ENCODE measurements around the gene SLC25A21. TPM values are rescaled to one million over a fixed set of nuclear protein-coding genes. Genes with fewer than 3 reads are reported as not detected.
A peak's percentile ranks its signal among the peaks of the same experiment; 100 is the strongest.

The SLC25A21 gene
- total and polyA plus RNA-seq, 2 of the 13 experiments (the other 11 are each of a cell fraction or from before 2014, with no cell fraction given), result 1.9 to 2.9 TPM

GRCh38 chr14:37172024-37172869, at the start of gene SLC25A21 (continued):
- TF ChIP-seq SNAPC4 (CRISPR knock-in tag; IDR thresholded peaks at IDR 0.05), result peak; percentile 98
- TF ChIP-seq ZNF121 (CRISPR knock-in tag; IDR thresholded peaks at IDR 0.05), result peak; percentile 53; the same call in 1 of the 2 replicates
- peak; percentile 97; the same call in 1 of the 2 replicates for TF ChIP-seq ZNF446 (CRISPR knock-in tag; IDR thresholded peaks at IDR 0.05)
- peak; percentile 93; the same call in 1 of the 2 replicates for TF ChIP-seq THAP7 (CRISPR knock-in tag; IDR thresholded peaks at IDR 0.05)
- peak; percentile 76; the same call in 1 of the 2 replicates for TF ChIP-seq STAT5B (CRISPR knock-in tag; IDR thresholded peaks at IDR 0.05)
- peak; percentile 96 for TF ChIP-seq BATF2 (CRISPR knock-in tag; IDR thresholded peaks at IDR 0.05)
- no peak for TF ChIP-seq NFE2 (CRISPR knock-in tag; IDR thresholded peaks at IDR 0.05)
- peak; percentile 31 for TF ChIP-seq ZNF496 (CRISPR knock-in tag; IDR thresholded peaks at IDR 0.05; ENCODE audit: insufficient replicate concordance)
- TF ChIP-seq SRF (IDR thresholded peaks at IDR 0.05; ENCODE audit: low read depth, low read length), result peak; percentile 87
- peak; percentile 97 for TF ChIP-seq ZNF251 (CRISPR knock-in tag; IDR thresholded peaks at IDR 0.05)
- peak; percentile 86 for TF ChIP-seq TAF15 (IDR thresholded peaks at IDR 0.05; ENCODE audit: low read depth, low read length, poor library complexity, severe bottlenecking)
- peak; percentile 90 for TF ChIP-seq CC2D1A (CRISPR knock-in tag; IDR thresholded peaks at IDR 0.05)
- no peak for TF ChIP-seq KAT2B (IDR thresholded peaks at IDR 0.05; ENCODE audit: borderline replicate concordance, low read depth, low read length)
- peak; percentile 99 for TF ChIP-seq ZNF891 (CRISPR knock-in tag; IDR thresholded peaks at IDR 0.05)
- peak; percentile 97 to 99 for TF ChIP-seq HMGXB4 (CRISPR knock-in tag; IDR thresholded peaks at IDR 0.05; ENCODE audit: borderline replicate concordance in 1 of 2, low read depth in 1 of 2)
- TF ChIP-seq ZNF513 (CRISPR knock-in tag; conservative IDR thresholded peaks at IDR 0.05), result 0 out of 2 replicates have a peak, but pooled peaks have one; percentile 70
- TF ChIP-seq DMAP1 (CRISPR knock-in tag; IDR thresholded peaks at IDR 0.05), result peak; percentile 98
